SU-DHL-6 (cell line): Measurements from ENCODE around the gene MYRF.

Source experiments
- H2AFZ ChIP-seq: fragments of 200-600 bp; sonication (generic); 2 replicates; pipeline ENCODE4 v1.6.1; 2014; ENCODE audit warnings: low read depth, mild to moderate bottlenecking, moderate library complexity, mixed read lengths, antibody characterized with exemption, low read length; ENCODE audit not compliant: severe bottlenecking
- H3F3A ChIP-seq: fragments of 200-600 bp; shearing (Covaris generic); 2 replicates; pipeline ENCODE4 v1.6.0; 2016; ENCODE audit warnings: antibody characterized with exemption, mild to moderate bottlenecking; ENCODE audit not compliant: insufficient read depth
- H3K27ac ChIP-seq: fragments of 200-600 bp; sonication (generic); 2 replicates; pipeline ENCODE4 v1.5.1; 2016; ENCODE audit warnings: low read depth, mild to moderate bottlenecking, low read length, moderate library complexity, mixed read lengths
- H3K27me3 ChIP-seq: fragments of 200-600 bp; sonication (generic), shearing (Covaris generic); 2 replicates; pipeline ENCODE4 v1.6.0; 2014; ENCODE audit warnings: mild to moderate bottlenecking, low read length
- H3K36me3 ChIP-seq: fragments of 200-600 bp; sonication (generic); 2 replicates; pipeline ENCODE4 v1.6.1; 2014; ENCODE audit warnings: mild to moderate bottlenecking, low read length, mixed read lengths
- H3K4me2 ChIP-seq: fragments of 300-600, 200-600 bp; shearing (Covaris generic), sonication (generic); 2 replicates; pipeline ENCODE4 v1.6.0; 2014; ENCODE audit warnings: low read length, low read depth, mild to moderate bottlenecking; ENCODE audit not compliant: poor library complexity, severe bottlenecking
- H3K4me3 ChIP-seq: fragments of 200-600 bp; sonication (generic); 2 replicates; pipeline ENCODE4 v1.5.1; 2014; ENCODE audit warnings: antibody characterized with exemption, low read length, mild to moderate bottlenecking, mixed read lengths; ENCODE audit not compliant: insufficient read depth, poor library complexity, severe bottlenecking
- H3K79me2 ChIP-seq: fragments of 200-600 bp; sonication (generic); 2 replicates; pipeline ENCODE4 v1.6.1; 2014; ENCODE audit warnings: mild to moderate bottlenecking, low read length, moderate library complexity; ENCODE audit not compliant: insufficient read depth
- H3K9ac ChIP-seq: fragments of 200-600 bp; sonication (generic); 2 replicates; pipeline ENCODE4 v1.7.0; 2014; ENCODE audit warnings: mild to moderate bottlenecking, low read length
- H3K9me2 ChIP-seq: fragments of 200-600 bp; sonication (generic); replicated peaks from 2 replicates; pipeline ENCODE4 v1.6.1; 2014; ENCODE audit warnings: low read length; ENCODE audit not compliant: insufficient read depth
- H3K9me3 ChIP-seq: fragments of 200-600 bp; sonication (generic); 2 replicates; pipeline ENCODE4 v1.6.1; 2014; ENCODE audit warnings: low read length, mixed read lengths; ENCODE audit not compliant: insufficient read depth
- H4K20me1 ChIP-seq: fragments of 200-600 bp; sonication (generic); 2 replicates; pipeline ENCODE4 v1.6.1; 2014; ENCODE audit warnings: low read depth, mild to moderate bottlenecking, antibody characterized with exemption, low read length, moderate library complexity, mixed read lengths
- CTCF ChIP-seq: fragments of 200-600 bp; sonication (generic); IDR thresholded peaks from one replicate; pipeline ENCODE4 v1.5.1; 2017; ENCODE audit warnings: antibody characterized with exemption, mild to moderate bottlenecking, low read length, moderate library complexity; ENCODE audit not compliant: insufficient read depth, poor library complexity, severe bottlenecking
- EZH2phosphoT487 ChIP-seq: fragments of 200-600 bp; sonication (generic), shearing (Covaris generic); conservative IDR thresholded peaks from 2 replicates; pipeline ENCODE4 v1.6.1; 2018; ENCODE audit warnings: mild to moderate bottlenecking, antibody characterized with exemption, low read length, moderate library complexity, mixed read lengths

Gene MYRF

GRCh38 chr11:61747192-61747966 lies 5.1 kb upstream of the MYRF start:
- no peaks in the 10 kb centered on the region for H3K9me3 ChIP-seq
- no peaks in the 10 kb centered on the region for H3F3A ChIP-seq
- peak; percentile 85 for TF ChIP-seq CTCF
- TF ChIP-seq EZH2phosphoT487, result no peak
- H3K79me2 ChIP-seq, result no peaks in the 10 kb centered on the region
- no peaks in the 10 kb centered on the region for H3K9me2 ChIP-seq
- H3K4me3 ChIP-seq, result no peak overlapping the region
- no peak overlapping the region for H2AFZ ChIP-seq
- H3K9ac ChIP-seq, result no peak overlapping the region
- no peaks in the 10 kb centered on the region for H3K36me3 ChIP-seq
- no peak overlapping the region for H3K27ac ChIP-seq
- H3K27me3 ChIP-seq, result no peaks in the 10 kb centered on the region
- no peaks in the 10 kb centered on the region for H4K20me1 ChIP-seq
- H3K4me2 ChIP-seq, result no peak overlapping the region

DNA sequence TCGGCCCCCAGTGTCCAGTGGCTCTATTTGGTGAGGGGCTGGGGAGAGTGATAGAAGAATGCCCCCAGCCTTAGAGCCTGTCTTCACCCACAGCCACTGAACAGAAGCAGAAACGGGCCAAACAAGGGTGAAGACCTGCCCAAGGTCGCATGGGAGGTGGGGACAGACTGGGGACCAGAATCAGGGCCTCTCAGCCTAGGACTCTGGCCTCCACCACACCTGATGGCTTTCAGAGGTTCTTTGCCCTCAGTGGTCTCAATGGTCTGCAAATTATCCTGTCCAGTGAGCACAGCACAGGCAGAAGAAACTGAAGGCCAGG lies 4.5 kb upstream of the MYRF start:
- Histone ChIP-seq H2AFZ (no peak overlapping the region), H3K36me3 (no peaks in the 10 kb centered on the region), H3K27me3 (no peaks in the 10 kb centered on the region), H3K9ac (no peak overlapping the region), H3K27ac (no peak overlapping the region), H3K79me2 (no peaks in the 10 kb centered on the region), H3K9me2 (no peaks in the 10 kb centered on the region), H4K20me1 (no peaks in the 10 kb centered on the region), H3F3A (no peaks in the 10 kb centered on the region), H3K4me3 (no peak overlapping the region), H3K4me2 (no peak overlapping the region), H3K9me3 (no peaks in the 10 kb centered on the region)
- TF ChIP-seq EZH2phosphoT487 (no peak), CTCF (peak; percentile 9)

GRCh38 chr11:61749591-61750217 lies 2.7 kb upstream of the MYRF start:
- no peak overlapping the region for H3K4me3 ChIP-seq
- H3K9me2 ChIP-seq, result no peaks in the 10 kb centered on the region
- TF ChIP-seq EZH2phosphoT487, result no peak
- TF ChIP-seq CTCF, result no peak
- H3K27ac ChIP-seq, result no peak overlapping the region
- H3K27me3 ChIP-seq, result no peaks in the 10 kb centered on the region
- no peaks in the 10 kb centered on the region for H3F3A ChIP-seq
- H3K36me3 ChIP-seq, result no peaks in the 10 kb centered on the region
- no peaks in the 10 kb centered on the region for H3K79me2 ChIP-seq
- H3K4me2 ChIP-seq, result no peak overlapping the region
- no peaks in the 10 kb centered on the region for H4K20me1 ChIP-seq
- no peak overlapping the region for H2AFZ ChIP-seq
- no peaks in the 10 kb centered on the region for H3K9me3 ChIP-seq
- H3K9ac ChIP-seq, result no peak overlapping the region
